ENCODE results near the gene ILK. TPM values are rescaled to one million over a fixed set of nuclear protein-coding genes. Genes with fewer than 3 reads are reported as not detected.

The ILK gene
- total RNA-seq, 4 donors from 2014 or later: 481 to 652 (median 606) TPM

GRCh38 chr11:6557761-6558674 is 45.6 kb upstream of the ILK start:
- peak; percentile 78 for DNase-seq (ENCODE audit: extremely low spot score)

GRCh38 chr11:6559369-6559768 is 44.2 kb upstream of the ILK start:
- intact Hi-C loops (cut with DNase I): no loop called here
- Histone ChIP-seq H3K4me3 (no peak overlapping the region), H3K27me3 (no peaks in the 10 kb centered on the region), H3K36me3 (peaks cover 0 to 40% (median 11%) of the 10 kb centered on the region in 4 donors), H3K9me3 (no peaks in the 10 kb centered on the region), H3K4me1 (no peaks in the 10 kb centered on the region), H3K27ac (replicated peaks in 1 of 4) (no peak overlapping the region)
- DNase-seq (ENCODE audit: extremely low spot score): peak; percentile 80
- 91% methylated on average over 1 of the region's 1 CpG for WGBS
- TF ChIP-seq POLR2A (IDR thresholded peaks at IDR 0.05; ENCODE audit: low read depth) (no peak), POLR2AphosphoS5 (IDR thresholded peaks at IDR 0.05) (no peak), CTCF (IDR thresholded peaks at IDR 0.05) (no peak), EP300 (IDR thresholded peaks at IDR 0.05) (no peak)

More at GRCh38 chr11:6557761-6558674, 45.6 kb upstream of the ILK start:
- Histone ChIP-seq H3K36me3 (peaks cover 0 to 27% (median 4%) of the 10 kb centered on the region in 4 donors), H3K9me3 (no peaks in the 10 kb centered on the region), H3K4me1 (no peaks in the 10 kb centered on the region), H3K27ac (replicated peaks in 1 of 4) (no peak overlapping the region), H3K4me3 (no peak overlapping the region), H3K27me3 (no peaks in the 10 kb centered on the region)
- intact Hi-C loops (cut with DNase I): no loop called here
- 95% methylated on average over 7 of the region's 14 CpGs for WGBS
- TF ChIP-seq CTCF (IDR thresholded peaks at IDR 0.05): no peak
- no peak for TF ChIP-seq POLR2A (IDR thresholded peaks at IDR 0.05; ENCODE audit: low read depth)
- no peak for TF ChIP-seq POLR2AphosphoS5 (IDR thresholded peaks at IDR 0.05)
- TF ChIP-seq EP300 (IDR thresholded peaks at IDR 0.05): no peak

- WGBS: 96% methylated on average over 3 of the region's 3 CpGs
- TF ChIP-seq EP300 (IDR thresholded peaks at IDR 0.05) (no peak), POLR2AphosphoS5 (IDR thresholded peaks at IDR 0.05) (no peak), POLR2A (IDR thresholded peaks at IDR 0.05; ENCODE audit: low read depth) (no peak), CTCF (IDR thresholded peaks at IDR 0.05) (no peak)
- Histone ChIP-seq H3K4me3 (no peak overlapping the region), H3K4me1 (no peaks in the 10 kb centered on the region), H3K27me3 (no peaks in the 10 kb centered on the region), H3K36me3 (peaks cover 0 to 51% (median 15%) of the 10 kb centered on the region in 4 donors), H3K27ac (replicated peaks in 1 of 4) (no peak overlapping the region), H3K9me3 (no peaks in the 10 kb centered on the region)
- DNase-seq (ENCODE audit: extremely low spot score): no peak
- intact Hi-C loops (cut with DNase I): no loop called here
Observed at GRCh38 chr11:6561288-6561687, 42.3 kb upstream of the ILK start.

GRCh38 chr11:6563121-6563619 is 40.4 kb upstream of the ILK start:
- Histone ChIP-seq H3K27ac (replicated peaks in 1 of 4) (no peak overlapping the region), H3K36me3 (peaks cover 0 to 53% (median 22%) of the 10 kb centered on the region in 4 donors), H3K4me3 (no peak overlapping the region), H3K4me1 (peaks cover 0 to 8% (median 1%) of the 10 kb centered on the region in 4 donors), H3K9me3 (no peaks in the 10 kb centered on the region), H3K27me3 (no peaks in the 10 kb centered on the region)
- DNase-seq (ENCODE audit: extremely low spot score): no peak
- 94% methylated on average over 3 of the region's 4 CpGs for WGBS
- intact Hi-C loops (cut with DNase I): no loop called here
- no peak for TF ChIP-seq POLR2AphosphoS5 (IDR thresholded peaks at IDR 0.05)
- no peak for TF ChIP-seq CTCF (IDR thresholded peaks at IDR 0.05)
- TF ChIP-seq POLR2A (IDR thresholded peaks at IDR 0.05; ENCODE audit: low read depth): no peak
- no peak for TF ChIP-seq EP300 (IDR thresholded peaks at IDR 0.05)

Data from esophagus muscularis mucosa (tissue), 4 donors.